GM12878 (cell line): ENCODE results near the gene SLCO3A1. TPM values are rescaled to one million over a fixed set of nuclear protein-coding genes. Genes with fewer than 3 reads are reported as not detected.

ENCODE experiments used
- ATAC-seq: fragments of 200-7000 bp; cut with Tn5 transposase; 3 replicates; pipeline ENCODE4 v1.9.1; 2020; ENCODE audit warnings: mild to moderate bottlenecking, moderate library complexity
- BruUV-seq: library from RNA; stranded (reverse); fragments of 400-500 nt; replicated peaks from 2 replicates; lab custom pipeline; 2021; lab: Mats Ljungman, UMichigan
- CTCF ChIA-PET: fragments of 300-600 bp; sonication (Branson Sonifier 250); formaldehyde crosslinking; extraction: SDS; loops from one replicate; lab custom pipeline; 2021; ENCODE audit warnings: inconsistent platforms; lab: Yijun Ruan, JAX
- POLR2A ChIA-PET: fragments of 350-600 bp; formaldehyde crosslinking; extraction: SDS; loops from one replicate; lab custom pipeline; 2021; ENCODE audit warnings: inconsistent platforms; lab: Charles Lee
- RAD21 ChIA-PET: fragments of 300-600 bp; sonication (Branson Sonifier 250); formaldehyde crosslinking; loops from one replicate; lab custom pipeline; 2023; ENCODE audit warnings: antibody characterized with exemption; ENCODE audit not compliant: unreplicated experiment; lab: Charles Lee
- SMC1A ChIA-PET: fragments of 300-600 bp; sonication (Branson Sonifier 250); formaldehyde crosslinking; loops from one replicate; lab custom pipeline; 2023; ENCODE audit not compliant: unreplicated experiment, uncharacterized antibody; lab: Charles Lee
- DNase-seq: peaks from one replicate; pipeline ENCODE4 v3.0.0-alpha.2; 2011; ENCODE audit warnings: low read depth, low spot score
- FAIRE-seq: peaks from 3 replicates; lab custom pipeline; 2011; peaks lifted over from hg19 to GRCh38; lab: Jason Lieb, UNC
- H2AFZ ChIP-seq: 2 replicates; pipeline ENCODE4 v1.6.0; 2011; ENCODE audit warnings: low read depth, low read length, control low read depth; ENCODE audit not compliant: control insufficient read depth
- H3K27ac ChIP-seq: 2 replicates; pipeline ENCODE4 v1.5.1; 2011; ENCODE audit warnings: control low read depth; ENCODE audit not compliant: control insufficient read depth, insufficient read depth
- H3K27me3 ChIP-seq, 2 experiments: replicated peaks in 1 of 2; 2 replicates each; pipeline versions ENCODE4 v1.6.0 to v1.6.1; 2011; ENCODE audit warnings: low read length in 1 of 2; ENCODE audit not compliant: control insufficient read depth in 2 of 2, insufficient read depth in 2 of 2
- H3K36me3 ChIP-seq, 2 experiments: 2 replicates each; pipeline ENCODE4 v1.5.1; 2011; ENCODE audit warnings: low read length in 1 of 2; ENCODE audit not compliant: control insufficient read depth in 2 of 2, insufficient read depth in 2 of 2
- H3K4me1 ChIP-seq: 2 replicates; pipeline ENCODE4 v1.6.1; 2011; ENCODE audit warnings: mild to moderate bottlenecking, low read length, moderate library complexity, mixed read lengths; ENCODE audit not compliant: control insufficient read depth, insufficient read depth
- H3K4me2 ChIP-seq: 2 replicates; pipeline ENCODE4 v1.6.0; 2011; ENCODE audit warnings: control low read depth; ENCODE audit not compliant: control insufficient read depth, insufficient read depth
- H3K4me3 ChIP-seq: fragments of 200-600 bp; sonication (generic); 2 replicates; pipeline ENCODE4 v1.5.1; 2016
- H3K79me2 ChIP-seq: 2 replicates; pipeline ENCODE4 v1.6.0; 2011; ENCODE audit warnings: low read length; ENCODE audit not compliant: control insufficient read depth, insufficient read depth
- H3K9ac ChIP-seq: 2 replicates; pipeline ENCODE4 v1.8.0; 2011; ENCODE audit warnings: low read length, control low read depth, mixed read lengths; ENCODE audit not compliant: control insufficient read depth, insufficient read depth
- H3K9me3 ChIP-seq: replicated peaks from 3 replicates; pipeline ENCODE4 v1.5.1; 2011; ENCODE audit warnings: mild to moderate bottlenecking, low read length; ENCODE audit not compliant: control insufficient read depth, insufficient read depth
- H4K20me1 ChIP-seq: 2 replicates; pipeline ENCODE4 v1.6.0; 2011; ENCODE audit not compliant: control insufficient read depth, insufficient read depth
- ASH2L ChIP-seq: fragments of 300-600, 200-600 bp; sonication (generic); IDR thresholded peaks from 2 replicates; pipeline ENCODE4 v1.6.1; 2017; ENCODE audit warnings: low read depth, mild to moderate bottlenecking, borderline replicate concordance
- FOXK2 ChIP-seq: fragments of 450-650 bp; IDR thresholded peaks from 2 replicates; pipeline ENCODE4 v1.6.1; 2017; ENCODE audit warnings: mild to moderate bottlenecking, moderate library complexity
- JUND ChIP-seq: IDR thresholded peaks from 2 replicates; pipeline ENCODE4 v1.6.1; 2012; ENCODE audit warnings: low read depth, mild to moderate bottlenecking, low read length, improper control_type of control experiment, moderate library complexity
- RUNX3 ChIP-seq: IDR thresholded peaks from 2 replicates; pipeline ENCODE4 v1.6.1; 2012; ENCODE audit warnings: low read length, inconsistent platforms
- SUPT20H ChIP-seq: IDR thresholded peaks from 2 replicates; pipeline ENCODE4 v1.6.1; 2011; ENCODE audit warnings: low read depth, mild to moderate bottlenecking, low read length, moderate library complexity, borderline replicate concordance; ENCODE audit not compliant: control insufficient read depth
- WGBS: methylation state at CpG from one replicate; pipeline ENCODE4 v1.1.6; 2016; ENCODE audit warnings: low lambda C conversion rate; ENCODE audit not compliant: insufficient replicate concordance, insufficient coverage; ENCODE audit errors: missing lambda C conversion rate; 5-methylcytosine and 5-hydroxymethylcytosine counted together
- in situ Hi-C: fragments of 300-500 bp; cut with MboI; formaldehyde crosslinking; loops from 9 replicates; pipeline ENCODE4 v1.14.3; 2018; ENCODE audit warnings: mixed read lengths
- intact Hi-C: fragments of 100-400 bp; cut with micrococcal nuclease; formaldehyde crosslinking; loops from one replicate; pipeline ENCODE4 v1.14.2; 2022; ENCODE audit not compliant: unreplicated experiment
- polyA plus RNA-seq, 11 experiments: library from polyadenylated mRNA; depleted of rRNA in 4 of 11; unstranded in 6 of 11; stranded (reverse) in 5 of 11; fragments of >200 nt; fragmentation: Nextera tagmentation in 4 of 11; fragmentation: Illumina TruSeq in 1 of 11; extraction: Ambion mirVana in 4 of 11; extraction: Trizol in 1 of 11; gene quantifications; 1 replicate in 1 of 11; 2 replicates in 10 of 11; pipeline versions ENCODE4 v1.2.1 to v1.2.3, GENCODE V29; 2011 to 2016; ENCODE audit warnings: inconsistent platforms in 2 of 11, missing spikeins in 2 of 11, low read depth in 1 of 11
- total RNA-seq, 4 experiments: library from RNA; depleted of rRNA in 3 of 4; stranded (reverse); fragments of >200 nt in 3 of 4; fragmentation: Illumina TruSeq in 1 of 4; extraction: Trizol in 1 of 4; gene quantifications; 2 replicates each; pipeline versions ENCODE4 v1.2.1 to v1.2.3, GENCODE V29; 2013 to 2021
- TF ChIP-seq, protein P1 (sequence below): IDR thresholded peaks from 2 replicates; pipeline ENCODE4 v1.6.1; 2011; ENCODE audit warnings: low read depth, low read length, improper control_type of control experiment, borderline replicate concordance
- TF ChIP-seq, protein P2 (sequence below): fragments of 450-650 bp; IDR thresholded peaks from 2 replicates; pipeline ENCODE4 v1.6.1; 2017; ENCODE audit warnings: mild to moderate bottlenecking, moderate library complexity

Gene SLCO3A1
- total and polyA plus RNA-seq, 10 of the 15 experiments (the other 5 are each of a cell fraction or from before 2014, with no cell fraction given), result 0.05 to 5.9 (median 0.31) TPM

DNA sequence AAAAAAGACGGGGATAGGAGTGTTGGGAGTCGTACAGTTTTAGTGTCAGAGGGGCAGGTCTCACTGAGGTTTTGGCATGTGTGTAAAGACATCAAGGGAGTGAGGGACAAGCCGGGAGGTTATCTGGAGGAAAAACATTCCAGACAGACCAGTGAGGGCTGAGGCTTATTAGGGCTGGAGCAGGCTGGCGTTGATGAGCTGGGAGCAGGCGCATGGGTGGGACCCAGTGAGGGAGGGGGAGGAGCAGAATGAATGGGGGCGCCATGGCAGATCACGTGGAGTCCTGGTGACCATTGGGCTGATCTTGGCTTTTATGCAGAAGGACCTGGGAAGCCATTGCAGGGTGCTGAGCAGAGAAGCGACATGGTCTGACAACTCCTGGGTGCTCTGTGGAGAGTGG, 180.2 kb downstream of the SLCO3A1 start:
- no peak for DNase-seq
- Histone ChIP-seq H3K79me2 (no peaks in the 10 kb centered on the region), H3K9me3 (no peaks in the 10 kb centered on the region), H3K36me3 (no peaks in the 10 kb centered on the region), H3K4me1 (no peaks in the 10 kb centered on the region), H3K4me3 (no peak overlapping the region), H3K27me3 (no peaks in the 10 kb centered on the region; a peak in 1 of 4 replicates), H4K20me1 (no peaks in the 10 kb centered on the region), H3K9ac (no peak overlapping the region), H3K27ac (no peak overlapping the region), H3K4me2 (no peak overlapping the region), H2AFZ (no peak overlapping the region)
- no TSS peak for BruUV-seq
- no peak for FAIRE-seq
- ChIA-PET CTCF (no interaction called here), POLR2A (no interaction called here), SMC1A (no interaction called here), RAD21 (no interaction called here)
- intact Hi-C loops (no loop called here), in situ Hi-C loops (no loop called here)
- no peak for ATAC-seq
- TF ChIP-seq ASH2L, result no peak
- no peak for TF ChIP-seq RUNX3
- no peak for TF ChIP-seq JUND
- TF ChIP-seq FOXK2, result no peak
- TF ChIP-seq, protein P1, sequence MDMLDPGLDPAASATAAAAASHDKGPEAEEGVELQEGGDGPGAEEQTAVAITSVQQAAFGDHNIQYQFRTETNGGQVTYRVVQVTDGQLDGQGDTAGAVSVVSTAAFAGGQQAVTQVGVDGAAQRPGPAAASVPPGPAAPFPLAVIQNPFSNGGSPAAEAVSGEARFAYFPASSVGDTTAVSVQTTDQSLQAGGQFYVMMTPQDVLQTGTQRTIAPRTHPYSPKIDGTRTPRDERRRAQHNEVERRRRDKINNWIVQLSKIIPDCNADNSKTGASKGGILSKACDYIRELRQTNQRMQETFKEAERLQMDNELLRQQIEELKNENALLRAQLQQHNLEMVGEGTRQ, result no peak
- TF ChIP-seq, protein P2, sequence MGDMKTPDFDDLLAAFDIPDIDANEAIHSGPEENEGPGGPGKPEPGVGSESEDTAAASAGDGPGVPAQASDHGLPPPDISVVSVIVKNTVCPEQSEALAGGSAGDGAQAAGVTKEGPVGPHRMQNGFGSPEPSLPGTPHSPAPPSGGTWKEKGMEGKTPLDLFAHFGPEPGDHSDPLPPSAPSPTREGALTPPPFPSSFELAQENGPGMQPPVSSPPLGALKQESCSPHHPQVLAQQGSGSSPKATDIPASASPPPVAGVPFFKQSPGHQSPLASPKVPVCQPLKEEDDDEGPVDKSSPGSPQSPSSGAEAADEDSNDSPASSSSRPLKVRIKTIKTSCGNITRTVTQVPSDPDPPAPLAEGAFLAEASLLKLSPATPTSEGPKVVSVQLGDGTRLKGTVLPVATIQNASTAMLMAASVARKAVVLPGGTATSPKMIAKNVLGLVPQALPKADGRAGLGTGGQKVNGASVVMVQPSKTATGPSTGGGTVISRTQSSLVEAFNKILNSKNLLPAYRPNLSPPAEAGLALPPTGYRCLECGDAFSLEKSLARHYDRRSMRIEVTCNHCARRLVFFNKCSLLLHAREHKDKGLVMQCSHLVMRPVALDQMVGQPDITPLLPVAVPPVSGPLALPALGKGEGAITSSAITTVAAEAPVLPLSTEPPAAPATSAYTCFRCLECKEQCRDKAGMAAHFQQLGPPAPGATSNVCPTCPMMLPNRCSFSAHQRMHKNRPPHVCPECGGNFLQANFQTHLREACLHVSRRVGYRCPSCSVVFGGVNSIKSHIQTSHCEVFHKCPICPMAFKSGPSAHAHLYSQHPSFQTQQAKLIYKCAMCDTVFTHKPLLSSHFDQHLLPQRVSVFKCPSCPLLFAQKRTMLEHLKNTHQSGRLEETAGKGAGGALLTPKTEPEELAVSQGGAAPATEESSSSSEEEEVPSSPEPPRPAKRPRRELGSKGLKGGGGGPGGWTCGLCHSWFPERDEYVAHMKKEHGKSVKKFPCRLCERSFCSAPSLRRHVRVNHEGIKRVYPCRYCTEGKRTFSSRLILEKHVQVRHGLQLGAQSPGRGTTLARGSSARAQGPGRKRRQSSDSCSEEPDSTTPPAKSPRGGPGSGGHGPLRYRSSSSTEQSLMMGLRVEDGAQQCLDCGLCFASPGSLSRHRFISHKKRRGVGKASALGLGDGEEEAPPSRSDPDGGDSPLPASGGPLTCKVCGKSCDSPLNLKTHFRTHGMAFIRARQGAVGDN, result no peak
- TF ChIP-seq SUPT20H, result no peak
- 18% methylated on average over 8 of the region's 8 CpGs for WGBS
